Central memory CD8-positive, alpha-beta T cell (primary cell): Measurements from ENCODE around the gene RANBP1.

Source experiments
- ATAC-seq: fragments of 150-1000 bp; cut with Tn5 transposase; replicated peaks from 2 replicates; pipeline ENCODE4 v1.10.0; 2022; ENCODE audit warnings: mild to moderate bottlenecking, moderate FRiP score, moderate number of reproducible peaks; ENCODE audit not compliant: poor library complexity, severe bottlenecking; ENCODE audit errors: extremely low read depth
- DNase-seq, 2 donors: peaks; one replicate each; pipeline ENCODE4 v3.0.0; 2021; ENCODE audit warnings: low spot score in 2 of 2
- H3K27ac Mint-ChIP-seq: one replicate; pipeline ENCODE4 v1.8.0; 2022; ENCODE audit warnings: low read depth, mild to moderate bottlenecking, moderate library complexity, mixed read lengths
- H3K27me3 Mint-ChIP-seq: one replicate; pipeline ENCODE4 v1.8.0; 2022; ENCODE audit warnings: mixed read lengths
- H3K36me3 Mint-ChIP-seq: one replicate; pipeline ENCODE4 v1.8.0; 2022; ENCODE audit warnings: mild to moderate bottlenecking, moderate library complexity, mixed read lengths; ENCODE audit not compliant: insufficient read depth
- H3K4me1 Mint-ChIP-seq: one replicate; pipeline ENCODE4 v1.8.0; 2022; ENCODE audit warnings: mixed read lengths
- H3K4me3 Mint-ChIP-seq: one replicate; pipeline ENCODE4 v1.8.0; 2022; ENCODE audit warnings: mild to moderate bottlenecking, moderate library complexity, mixed read lengths
- H3K9me3 Mint-ChIP-seq: one replicate; pipeline ENCODE4 v1.8.0; 2022; ENCODE audit warnings: mixed read lengths

RANBP1 gene

GRCh38 chr22:20114506-20115475 is 1.1 kb upstream of the RANBP1 start:
- H3K27me3 Mint-ChIP-seq, result no peaks in the 10 kb centered on the region
- DNase-seq, result no peak
- peaks cover 42% of the 10 kb centered on the region for H3K4me1 Mint-ChIP-seq

GRCh38 chr22:20116376-20116950 is 559 bp downstream of the RANBP1 start:
- Mint-ChIP-seq H3K4me1 (peaks cover 42% of the 10 kb centered on the region), H3K27ac (peak overlapping the region; percentile 96), H3K4me3 (peak overlapping the region; percentile 87), H3K27me3 (no peaks in the 10 kb centered on the region), H3K36me3 (peaks cover 33% of the 10 kb centered on the region), H3K9me3 (no peaks in the 10 kb centered on the region)
- no peak for DNase-seq
- ATAC-seq, result no peak

More at GRCh38 chr22:20114506-20115475, 1.1 kb upstream of the RANBP1 start:
- no peak for ATAC-seq
- H3K9me3 Mint-ChIP-seq, result no peaks in the 10 kb centered on the region
- H3K27ac Mint-ChIP-seq, result peak overlapping the region; percentile 53
- H3K36me3 Mint-ChIP-seq, result peaks cover 32% of the 10 kb centered on the region
- H3K4me3 Mint-ChIP-seq, result peak overlapping the region; percentile 54

- peaks cover 40% of the 10 kb centered on the region for H3K4me1 Mint-ChIP-seq
- peak within 1 kb of the TSS; percentile 96 for H3K27ac Mint-ChIP-seq
- H3K36me3 Mint-ChIP-seq, result peaks cover 36% of the 10 kb centered on the region
Observed at GRCh38 chr22:20116951-20117632, 1.2 kb downstream of the RANBP1 start, which contains the start of gene TRMT2A. TSS of gene TRMT2A (minus strand) at chr22:20117226. CDS start at chr22:20116906, 320 bp downstream.

GRCh38 chr22:20117633-20118299 is 1.9 kb downstream of the RANBP1 start:
- DNase-seq, result peak in 1 of 2 donors; percentile 28
- Mint-ChIP-seq H3K27ac (peak overlapping the region; percentile 96), H3K4me1 (peaks cover 45% of the 10 kb centered on the region)

More at GRCh38 chr22:20116951-20117632, 1.2 kb downstream of the RANBP1 start, which contains the start of gene TRMT2A:
- ATAC-seq (peak; percentile 83), DNase-seq (peak; percentile 88 to 93)
- Mint-ChIP-seq H3K9me3 (no peaks in the 10 kb centered on the region), H3K27me3 (no peaks in the 10 kb centered on the region), H3K4me3 (peak within 1 kb of the TSS; percentile 87)

GRCh38 chr22:20118300-20119020 is 2.6 kb downstream of the RANBP1 start:
- DNase-seq (no peak), ATAC-seq (no peak)
- no peaks in the 10 kb centered on the region for H3K9me3 Mint-ChIP-seq
- peak overlapping the region; percentile 96 for H3K27ac Mint-ChIP-seq
- peaks cover 51% of the 10 kb centered on the region for H3K4me1 Mint-ChIP-seq
- H3K4me3 Mint-ChIP-seq, result peak overlapping the region; percentile 87
- no peaks in the 10 kb centered on the region for H3K27me3 Mint-ChIP-seq
- peaks cover 48% of the 10 kb centered on the region for H3K36me3 Mint-ChIP-seq

More at GRCh38 chr22:20117633-20118299, 1.9 kb downstream of the RANBP1 start:
- H3K36me3 Mint-ChIP-seq, result peaks cover 42% of the 10 kb centered on the region
- ATAC-seq, result peak; percentile 37
- H3K4me3 Mint-ChIP-seq, result peak overlapping the region; percentile 87
- H3K27me3 Mint-ChIP-seq, result no peaks in the 10 kb centered on the region
- no peaks in the 10 kb centered on the region for H3K9me3 Mint-ChIP-seq

- H3K27ac Mint-ChIP-seq, result peak overlapping the region; percentile 95
- DNase-seq (no peak), ATAC-seq (no peak)
- H3K4me1 Mint-ChIP-seq, result peaks cover 32% of the 10 kb centered on the region
- peaks cover 50% of the 10 kb centered on the region for H3K36me3 Mint-ChIP-seq
- H3K4me3 Mint-ChIP-seq, result peak overlapping the region; percentile 39
- H3K27me3 Mint-ChIP-seq, result no peaks in the 10 kb centered on the region
- H3K9me3 Mint-ChIP-seq, result no peaks in the 10 kb centered on the region
Observed at GRCh38 chr22:20121856-20122415, 6.0 kb downstream of the RANBP1 start.

- peak overlapping the region; percentile 95 for H3K27ac Mint-ChIP-seq
- DNase-seq, result no peak
- no peak for ATAC-seq
- peak overlapping the region; percentile 39 for H3K4me3 Mint-ChIP-seq
- H3K9me3 Mint-ChIP-seq, result no peaks in the 10 kb centered on the region
- H3K27me3 Mint-ChIP-seq, result no peaks in the 10 kb centered on the region
- peaks cover 22% of the 10 kb centered on the region for H3K4me1 Mint-ChIP-seq
- peaks cover 48% of the 10 kb centered on the region for H3K36me3 Mint-ChIP-seq
Observed at GRCh38 chr22:20123366-20124082, 7.6 kb downstream of the RANBP1 start.

- ATAC-seq (no peak), DNase-seq (no peak)
- peak overlapping the region; percentile 95 for H3K27ac Mint-ChIP-seq
- H3K4me1 Mint-ChIP-seq, result peaks cover 21% of the 10 kb centered on the region
- no peaks in the 10 kb centered on the region for H3K27me3 Mint-ChIP-seq
- peaks cover 42% of the 10 kb centered on the region for H3K36me3 Mint-ChIP-seq
- no peaks in the 10 kb centered on the region for H3K9me3 Mint-ChIP-seq
- H3K4me3 Mint-ChIP-seq, result no peak overlapping the region
Observed at GRCh38 chr22:20124083-20124787, 8.3 kb downstream of the RANBP1 start.

GRCh38 chr22:20125201-20126174 is 9.6 kb downstream of the RANBP1 start:
- H3K4me1 Mint-ChIP-seq, result peaks cover 25% of the 10 kb centered on the region

More at GRCh38 chr22:20125201-20126174, 9.6 kb downstream of the RANBP1 start:
- Mint-ChIP-seq H3K27ac (no peak overlapping the region), H3K4me3 (no peak overlapping the region), H3K27me3 (no peaks in the 10 kb centered on the region), H3K9me3 (no peaks in the 10 kb centered on the region), H3K36me3 (peaks cover 36% of the 10 kb centered on the region)
- no peak for ATAC-seq
- no peak for DNase-seq
